ENCODE results near the gene SLC13A2. TPM values are rescaled to one million over a fixed set of nuclear protein-coding genes. Genes with fewer than 3 reads are reported as not detected.

Gene SLC13A2
- total RNA-seq, 2 experiments from 2014 or later: not detected

DNA sequence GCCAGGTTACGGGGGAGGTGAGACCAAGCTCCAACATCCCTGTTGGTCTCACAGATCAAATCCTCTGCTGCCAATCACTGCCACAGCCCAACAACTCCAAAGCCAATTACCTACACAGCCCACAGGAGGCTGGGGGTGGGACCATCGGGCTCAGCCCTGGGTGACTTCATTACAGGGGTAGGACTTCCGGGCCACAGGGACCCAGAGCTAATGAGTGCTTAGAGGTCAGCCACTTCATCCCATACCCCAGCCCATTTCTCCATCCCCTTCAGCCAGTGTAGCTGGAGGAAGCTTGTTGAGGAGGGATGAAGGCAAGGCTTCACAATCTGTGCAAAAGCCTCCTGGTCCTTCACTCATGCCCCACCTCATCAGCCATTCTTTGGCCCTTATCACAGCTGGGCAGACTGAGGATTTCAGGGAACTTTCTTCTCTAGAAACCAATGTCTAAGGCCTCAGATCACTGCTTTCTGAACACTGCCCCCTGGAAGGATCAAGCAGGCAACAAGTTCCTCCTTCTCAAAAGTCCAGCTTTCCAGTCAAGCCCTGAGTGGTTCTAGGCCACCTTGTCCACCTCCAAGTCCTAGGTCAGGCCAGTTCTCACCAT, 38.5 kb downstream of the SLC13A2 start:
- POLR2A ChIA-PET: no interaction called here
- Mint-ChIP-seq H3K27me3 (peaks cover 40% of the 10 kb centered on the region), H3K27ac (no peak overlapping the region), H3K36me3 (ENCODE audit: low read depth) (no peaks in the 10 kb centered on the region), H3K4me3 (no peak overlapping the region), H3K9me3 (no peaks in the 10 kb centered on the region), H3K4me1 (ENCODE audit: low read depth) (no peaks in the 10 kb centered on the region)
- peaks cover 7 to 16% of the 10 kb centered on the region in 2 experiments for H3K27me3 ChIP-seq (ENCODE audit: control insufficient read depth in 1 of 2, insufficient read depth in 2 of 2, low read length in 2 of 2)
- DNase-seq (no peak), ATAC-seq (ENCODE audit: poor library complexity) (no peak)
- intact Hi-C loops (cut with DNase I, micrococcal nuclease): no loop called here
- no peaks in the 10 kb centered on the region for H3K4me1 ChIP-seq (ENCODE audit: insufficient read depth, low read length)
- H3K27ac ChIP-seq (ENCODE audit: low read depth in 1 of 2, low read length in 2 of 2): no peak overlapping the region
- CTCF ChIA-PET: no interaction called here
- H3K36me3 ChIP-seq (ENCODE audit: insufficient read depth, low read length): no peaks in the 10 kb centered on the region
- no peak overlapping the region for H3K4me3 ChIP-seq (ENCODE audit: low read length)
- no peaks in the 10 kb centered on the region for H3K9me3 ChIP-seq (ENCODE audit: control insufficient read depth in 1 of 2, insufficient read depth in 1 of 2, low read length in 2 of 2)
- TF ChIP-seq, protein P1, sequence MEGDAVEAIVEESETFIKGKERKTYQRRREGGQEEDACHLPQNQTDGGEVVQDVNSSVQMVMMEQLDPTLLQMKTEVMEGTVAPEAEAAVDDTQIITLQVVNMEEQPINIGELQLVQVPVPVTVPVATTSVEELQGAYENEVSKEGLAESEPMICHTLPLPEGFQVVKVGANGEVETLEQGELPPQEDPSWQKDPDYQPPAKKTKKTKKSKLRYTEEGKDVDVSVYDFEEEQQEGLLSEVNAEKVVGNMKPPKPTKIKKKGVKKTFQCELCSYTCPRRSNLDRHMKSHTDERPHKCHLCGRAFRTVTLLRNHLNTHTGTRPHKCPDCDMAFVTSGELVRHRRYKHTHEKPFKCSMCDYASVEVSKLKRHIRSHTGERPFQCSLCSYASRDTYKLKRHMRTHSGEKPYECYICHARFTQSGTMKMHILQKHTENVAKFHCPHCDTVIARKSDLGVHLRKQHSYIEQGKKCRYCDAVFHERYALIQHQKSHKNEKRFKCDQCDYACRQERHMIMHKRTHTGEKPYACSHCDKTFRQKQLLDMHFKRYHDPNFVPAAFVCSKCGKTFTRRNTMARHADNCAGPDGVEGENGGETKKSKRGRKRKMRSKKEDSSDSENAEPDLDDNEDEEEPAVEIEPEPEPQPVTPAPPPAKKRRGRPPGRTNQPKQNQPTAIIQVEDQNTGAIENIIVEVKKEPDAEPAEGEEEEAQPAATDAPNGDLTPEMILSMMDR (IDR thresholded peaks at IDR 0.05): no peak

- H3K27ac Mint-ChIP-seq: no peak overlapping the region
- TF ChIP-seq, protein P1 (IDR thresholded peaks at IDR 0.05): no peak
- Histone ChIP-seq H3K27me3 (ENCODE audit: control insufficient read depth in 1 of 2, insufficient read depth in 2 of 2, low read length in 2 of 2) (peaks cover 7 to 12% of the 10 kb centered on the region in 2 experiments), H3K9me3 (ENCODE audit: control insufficient read depth in 1 of 2, insufficient read depth in 1 of 2, low read length in 2 of 2) (no peaks in the 10 kb centered on the region), H3K4me3 (ENCODE audit: low read length) (no peak overlapping the region), H3K27ac (ENCODE audit: low read depth in 1 of 2, low read length in 2 of 2) (no peak overlapping the region), H3K4me1 (ENCODE audit: insufficient read depth, low read length) (no peaks in the 10 kb centered on the region), H3K36me3 (ENCODE audit: insufficient read depth, low read length) (no peaks in the 10 kb centered on the region)
- no peak for ATAC-seq (ENCODE audit: poor library complexity)
- DNase-seq: no peak
- H3K4me1 Mint-ChIP-seq (ENCODE audit: low read depth): no peaks in the 10 kb centered on the region
- peaks cover 36% of the 10 kb centered on the region for H3K27me3 Mint-ChIP-seq
- intact Hi-C loops (cut with DNase I, micrococcal nuclease): no loop called here
- POLR2A ChIA-PET: no interaction called here
- CTCF ChIA-PET: no interaction called here
- no peak overlapping the region for H3K4me3 Mint-ChIP-seq
- H3K36me3 Mint-ChIP-seq (ENCODE audit: low read depth): no peaks in the 10 kb centered on the region
- no peaks in the 10 kb centered on the region for H3K9me3 Mint-ChIP-seq
Observed at GRCh38 chr17:28513476-28513875, 40.0 kb downstream of the SLC13A2 start.

- H3K27me3 Mint-ChIP-seq: peaks cover 31% of the 10 kb centered on the region
- no peaks in the 10 kb centered on the region for H3K36me3 Mint-ChIP-seq (ENCODE audit: low read depth)
- intact Hi-C loops (cut with DNase I, micrococcal nuclease): no loop called here
- no peaks in the 10 kb centered on the region for H3K9me3 ChIP-seq (ENCODE audit: control insufficient read depth in 1 of 2, insufficient read depth in 1 of 2, low read length in 2 of 2)
- no peak overlapping the region for H3K27ac Mint-ChIP-seq
- no peak overlapping the region for H3K27ac ChIP-seq (ENCODE audit: low read depth in 1 of 2, low read length in 2 of 2)
- no peak for ATAC-seq (ENCODE audit: poor library complexity)
- no peaks in the 10 kb centered on the region for H3K4me1 ChIP-seq (ENCODE audit: insufficient read depth, low read length)
- no peak overlapping the region for H3K4me3 ChIP-seq (ENCODE audit: low read length)
- peaks cover 2 to 9% of the 10 kb centered on the region in 2 experiments for H3K27me3 ChIP-seq (ENCODE audit: control insufficient read depth in 1 of 2, insufficient read depth in 2 of 2, low read length in 2 of 2)
- no peak for DNase-seq
- no peak overlapping the region for H3K4me3 Mint-ChIP-seq
- TF ChIP-seq, protein P1 (IDR thresholded peaks at IDR 0.05): no peak
- ChIA-PET CTCF (no interaction called here), POLR2A (no interaction called here)
- no peaks in the 10 kb centered on the region for H3K9me3 Mint-ChIP-seq
- H3K4me1 Mint-ChIP-seq (ENCODE audit: low read depth): no peaks in the 10 kb centered on the region
- no peaks in the 10 kb centered on the region for H3K36me3 ChIP-seq (ENCODE audit: insufficient read depth, low read length)
Observed at GRCh38 chr17:28514561-28515002, 41.1 kb downstream of the SLC13A2 start.
